ENCODE data around the gene MS4A4E. TPM values are rescaled to one million over a fixed set of nuclear protein-coding genes. Genes with fewer than 3 reads are reported as not detected.

Gene MS4A4E
- total and polyA plus RNA-seq, 2 experiments from 2014 or later, result not detected

- H3K4me1 ChIP-seq (ENCODE audit: low read depth), result no peaks in the 10 kb centered on the region
- no peaks in the 10 kb centered on the region for H3K36me3 ChIP-seq
- H3K27me3 ChIP-seq, result no peaks in the 10 kb centered on the region
- H3K9me3 ChIP-seq (ENCODE audit: low read depth), result no peaks in the 10 kb centered on the region
- H3K4me3 ChIP-seq, result no peak within 1 kb of the TSS
- no peak for TF ChIP-seq CTCF (IDR thresholded peaks at IDR 0.05; ENCODE audit: low read depth, low read length)
- H3K27ac ChIP-seq, result no peak within 1 kb of the TSS
- no peak for DNase-seq (ENCODE audit: low read depth in 1 of 2, low spot score in 1 of 2)
These were observed 60.2 kb downstream of the MS4A4E start, which contains the start of gene MS4A6A for GRCh38 chr11:60182541-60183330. TSS of gene MS4A6A (minus strand) at chr11:60183083. CDS start at chr11:60181727, 1,356 bp downstream.

- DNase-seq (ENCODE audit: low read depth in 1 of 2, low spot score in 1 of 2), result no peak
- Histone ChIP-seq H3K27ac (no peak overlapping the region), H3K4me1 (ENCODE audit: low read depth) (peaks cover 5% of the 10 kb centered on the region), H3K4me3 (no peak overlapping the region), H3K27me3 (no peaks in the 10 kb centered on the region), H3K9me3 (ENCODE audit: low read depth) (no peaks in the 10 kb centered on the region), H3K36me3 (no peaks in the 10 kb centered on the region)
- TF ChIP-seq CTCF (IDR thresholded peaks at IDR 0.05; ENCODE audit: low read depth, low read length), result no peak
These were observed 67.1 kb downstream of the MS4A4E start for GRCh38 chr11:60175860-60176275.

GRCh38 chr11:60172011-60172410 is 70.9 kb downstream of the MS4A4E start:
- Histone ChIP-seq H3K27ac (no peak overlapping the region), H3K36me3 (no peaks in the 10 kb centered on the region), H3K27me3 (no peaks in the 10 kb centered on the region), H3K4me3 (no peak overlapping the region), H3K4me1 (ENCODE audit: low read depth) (peaks cover 5% of the 10 kb centered on the region), H3K9me3 (ENCODE audit: low read depth) (no peaks in the 10 kb centered on the region)
- no peak for DNase-seq (ENCODE audit: low read depth in 1 of 2, low spot score in 1 of 2)
- TF ChIP-seq CTCF (IDR thresholded peaks at IDR 0.05; ENCODE audit: low read depth, low read length), result no peak

GRCh38 chr11:60170566-60170965 is 72.4 kb downstream of the MS4A4E start:
- H3K36me3 ChIP-seq, result no peaks in the 10 kb centered on the region
- peaks cover 5% of the 10 kb centered on the region for H3K4me1 ChIP-seq (ENCODE audit: low read depth)
- TF ChIP-seq CTCF (IDR thresholded peaks at IDR 0.05; ENCODE audit: low read depth, low read length), result no peak
- H3K4me3 ChIP-seq, result no peak overlapping the region
- no peak for DNase-seq (ENCODE audit: low read depth in 1 of 2, low spot score in 1 of 2)
- no peaks in the 10 kb centered on the region for H3K27me3 ChIP-seq
- no peaks in the 10 kb centered on the region for H3K9me3 ChIP-seq (ENCODE audit: low read depth)
- no peak overlapping the region for H3K27ac ChIP-seq

- TF ChIP-seq CTCF (IDR thresholded peaks at IDR 0.05; ENCODE audit: low read depth, low read length), result peak; percentile 43
- no peak overlapping the region for H3K4me3 ChIP-seq
- DNase-seq (ENCODE audit: low read depth in 1 of 2, low spot score in 1 of 2), result peak in 1 of 2 donors; percentile 43
- H3K9me3 ChIP-seq (ENCODE audit: low read depth), result no peaks in the 10 kb centered on the region
- H3K27ac ChIP-seq, result no peak overlapping the region
- H3K27me3 ChIP-seq, result no peaks in the 10 kb centered on the region
- H3K36me3 ChIP-seq, result no peaks in the 10 kb centered on the region
- H3K4me1 ChIP-seq (ENCODE audit: low read depth), result peaks cover 5% of the 10 kb centered on the region
These were observed 73.5 kb downstream of the MS4A4E start for GRCh38 chr11:60169264-60169915.
